HG03571 (cell line): ENCODE measurements around the gene B3GNT9.

Experiments used
- ATAC-seq: cut with Tn5 transposase; IDR thresholded peaks from one replicate; pipeline ENCODE4 v1.9.1; 2021; ENCODE audit not compliant: unreplicated experiment

The B3GNT9 gene

GRCh38 chr16:67150833-67151396 lies at the start of gene B3GNT9:
B3GNT9 (minus strand) TSS chr16:67150998; CDS start chr16:67150485, 513 bp downstream.
- no peak for ATAC-seq

- ATAC-seq: no peak
These were observed 49.7 kb upstream of the B3GNT9 start for GRCh38 chr16:67200491-67200890.

- ATAC-seq: no peak
These were observed 49.0 kb upstream of the B3GNT9 start for GRCh38 chr16:67199808-67200198.

GRCh38 chr16:67199011-67199807 lies 48.4 kb upstream of the B3GNT9 start, which contains the start of gene ELMO3:
ELMO3 (plus strand) TSS chr16:67199131; CDS start chr16:67199327, 196 bp downstream.
- no peak for ATAC-seq

GRCh38 chr16:67198238-67198734 lies 47.5 kb upstream of the B3GNT9 start:
- no peak for ATAC-seq

- no peak for ATAC-seq
These were observed 46.9 kb upstream of the B3GNT9 start for GRCh38 chr16:67197704-67198103.

- ATAC-seq: no peak
These were observed 46.1 kb upstream of the B3GNT9 start for GRCh38 chr16:67196881-67197280.

- ATAC-seq: no peak
These were observed 44.9 kb upstream of the B3GNT9 start for GRCh38 chr16:67195676-67196075.

GRCh38 chr16:67194260-67194659 lies 43.5 kb upstream of the B3GNT9 start:
- no peak for ATAC-seq

- no peak for ATAC-seq
These were observed 42.7 kb upstream of the B3GNT9 start for GRCh38 chr16:67193536-67193935.

GRCh38 chr16:67192781-67193361 lies 42.1 kb upstream of the B3GNT9 start:
- no peak for ATAC-seq

GRCh38 chr16:67191995-67192681 lies 41.3 kb upstream of the B3GNT9 start, which contains the start of gene E2F4:
E2F4 (plus strand) TSS chr16:67192155; CDS start chr16:67192228, 73 bp downstream.
- ATAC-seq: peak; percentile 68

GRCh38 chr16:67191411-67191994 lies 40.7 kb upstream of the B3GNT9 start:
- no peak for ATAC-seq

- ATAC-seq: no peak
These were observed 39.9 kb upstream of the B3GNT9 start for GRCh38 chr16:67190448-67191399.

GRCh38 chr16:67190041-67190440 lies 39.2 kb upstream of the B3GNT9 start, which contains the start of gene EXOC3L1:
EXOC3L1 (minus strand) TSS chr16:67190136; CDS start chr16:67189676, 460 bp downstream.
- no peak for ATAC-seq

GRCh38 chr16:67188798-67189197 lies 38.0 kb upstream of the B3GNT9 start:
- ATAC-seq: no peak

GRCh38 chr16:67188323-67188722 lies 37.5 kb upstream of the B3GNT9 start:
- no peak for ATAC-seq

- no peak for ATAC-seq
These were observed 36.5 kb upstream of the B3GNT9 start for GRCh38 chr16:67187175-67187890.

- ATAC-seq: no peak
These were observed 35.8 kb upstream of the B3GNT9 start for GRCh38 chr16:67186550-67186950.
